ENCODE results near the gene ZNF474.

The ZNF474 gene

GRCh38 chr5:122162100-122162638 is 32.8 kb downstream of the ZNF474 start:
- H3K4me3 ChIP-seq (ENCODE audit: low read depth, low read length) = no peak overlapping the region
- TF ChIP-seq, protein P1, sequence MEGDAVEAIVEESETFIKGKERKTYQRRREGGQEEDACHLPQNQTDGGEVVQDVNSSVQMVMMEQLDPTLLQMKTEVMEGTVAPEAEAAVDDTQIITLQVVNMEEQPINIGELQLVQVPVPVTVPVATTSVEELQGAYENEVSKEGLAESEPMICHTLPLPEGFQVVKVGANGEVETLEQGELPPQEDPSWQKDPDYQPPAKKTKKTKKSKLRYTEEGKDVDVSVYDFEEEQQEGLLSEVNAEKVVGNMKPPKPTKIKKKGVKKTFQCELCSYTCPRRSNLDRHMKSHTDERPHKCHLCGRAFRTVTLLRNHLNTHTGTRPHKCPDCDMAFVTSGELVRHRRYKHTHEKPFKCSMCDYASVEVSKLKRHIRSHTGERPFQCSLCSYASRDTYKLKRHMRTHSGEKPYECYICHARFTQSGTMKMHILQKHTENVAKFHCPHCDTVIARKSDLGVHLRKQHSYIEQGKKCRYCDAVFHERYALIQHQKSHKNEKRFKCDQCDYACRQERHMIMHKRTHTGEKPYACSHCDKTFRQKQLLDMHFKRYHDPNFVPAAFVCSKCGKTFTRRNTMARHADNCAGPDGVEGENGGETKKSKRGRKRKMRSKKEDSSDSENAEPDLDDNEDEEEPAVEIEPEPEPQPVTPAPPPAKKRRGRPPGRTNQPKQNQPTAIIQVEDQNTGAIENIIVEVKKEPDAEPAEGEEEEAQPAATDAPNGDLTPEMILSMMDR (IDR thresholded peaks at IDR 0.05; ENCODE audit: borderline replicate concordance, insufficient read depth, low read depth, low read length) = no peak

DNA sequence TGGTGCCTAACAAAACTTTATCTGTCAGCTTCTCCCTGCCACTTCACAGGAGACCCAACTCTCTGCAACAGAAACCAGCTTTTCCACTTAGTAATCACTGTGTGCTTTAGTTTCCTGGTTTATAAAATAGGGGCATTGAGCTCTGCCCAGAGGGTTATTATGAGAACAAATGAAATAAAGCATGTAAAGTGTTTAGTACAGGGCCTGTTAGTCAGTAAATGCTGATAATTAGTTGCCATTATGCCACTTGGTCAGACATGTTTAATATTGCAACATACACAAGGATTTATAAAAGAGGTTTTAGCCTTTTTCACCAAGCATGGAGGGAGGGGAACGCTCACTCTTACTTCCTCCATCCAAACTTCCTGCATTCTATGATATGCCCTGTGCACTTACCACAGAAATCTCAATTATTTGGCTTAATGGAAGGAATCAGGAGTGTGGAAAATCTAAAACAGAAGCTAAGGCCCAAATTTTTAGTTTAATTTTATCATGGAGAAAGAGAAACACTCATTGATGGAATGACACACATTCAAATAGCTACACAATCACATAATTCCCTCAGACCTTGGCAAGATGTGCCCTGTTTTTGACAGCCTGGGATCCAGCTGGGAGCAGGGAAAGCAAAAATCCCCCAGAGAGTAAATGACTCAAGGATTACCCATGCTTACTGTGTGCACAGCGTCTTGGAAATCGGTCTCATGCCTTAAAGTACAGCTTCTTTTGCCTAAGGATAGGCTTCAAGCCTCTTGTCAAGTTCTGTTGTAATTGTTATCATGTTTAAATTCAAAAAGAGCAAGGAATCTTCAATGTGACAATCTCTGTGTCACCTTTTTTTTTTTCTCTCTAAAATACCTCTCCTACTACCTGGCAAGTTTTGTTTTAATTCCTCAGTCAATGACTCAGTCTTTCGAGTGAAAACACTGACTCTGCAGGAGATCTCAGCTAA is 34.0 kb downstream of the ZNF474 start:
- TF ChIP-seq, protein P1 (IDR thresholded peaks at IDR 0.05; ENCODE audit: borderline replicate concordance, insufficient read depth, low read depth, low read length) = no peak
- H3K4me3 ChIP-seq (ENCODE audit: low read depth, low read length) = no peak overlapping the region

DNA sequence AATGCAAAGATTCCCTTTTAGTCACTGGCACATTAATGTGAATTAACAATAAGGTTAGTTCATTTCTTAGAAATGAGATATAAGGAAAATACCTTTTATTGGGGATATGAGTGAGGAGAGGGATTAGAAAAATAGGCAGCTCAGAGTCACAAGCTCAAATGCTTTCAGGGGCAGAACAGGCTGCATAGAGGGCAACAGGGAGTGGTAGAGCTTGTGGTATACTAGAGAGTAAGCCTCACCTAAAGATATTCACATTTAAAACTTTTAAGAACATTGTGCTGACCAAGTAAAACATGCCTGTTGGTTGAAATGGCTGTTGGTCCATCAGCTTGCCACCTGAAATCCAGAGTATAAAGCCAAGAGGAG is 34.7 kb downstream of the ZNF474 start:
- TF ChIP-seq, protein P1 (IDR thresholded peaks at IDR 0.05; ENCODE audit: borderline replicate concordance, insufficient read depth, low read depth, low read length) = no peak
- H3K4me3 ChIP-seq (ENCODE audit: low read depth, low read length) = no peak overlapping the region

DNA sequence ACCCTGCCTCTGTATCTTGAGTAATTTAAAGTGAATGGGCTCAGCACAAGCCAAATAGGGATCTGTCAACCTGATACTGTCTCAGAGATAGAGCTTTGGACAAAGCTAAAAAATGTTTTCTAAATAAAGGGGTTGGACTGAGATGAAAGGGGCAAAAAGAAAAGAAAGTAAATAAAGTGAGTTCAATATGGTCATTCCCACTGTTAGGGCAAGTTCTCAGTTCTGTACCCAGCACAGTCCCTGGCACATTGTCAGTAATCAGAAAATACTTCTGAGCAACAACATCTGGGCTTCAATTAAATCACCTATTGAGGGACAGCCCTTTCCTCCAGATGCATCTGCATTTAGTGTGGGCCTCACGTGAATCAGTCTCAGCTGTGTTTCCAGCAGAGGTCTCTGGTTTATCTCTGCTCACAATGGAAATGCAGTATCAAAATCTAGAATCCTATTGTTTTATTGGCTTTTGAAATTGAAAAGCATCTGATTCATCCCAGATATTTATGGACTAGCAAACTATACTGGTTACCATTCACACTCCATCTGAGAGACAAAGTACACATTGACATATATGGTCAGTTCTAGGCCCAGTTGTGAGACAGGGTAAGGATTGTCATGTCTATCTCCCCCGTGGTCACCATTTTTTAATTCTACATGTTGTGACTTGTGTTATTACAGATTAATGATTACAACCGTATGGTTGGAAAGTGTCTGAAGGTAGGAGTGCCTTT is 35.6 kb downstream of the ZNF474 start:
- TF ChIP-seq, protein P1 (IDR thresholded peaks at IDR 0.05; ENCODE audit: borderline replicate concordance, insufficient read depth, low read depth, low read length) = no peak

DNA sequence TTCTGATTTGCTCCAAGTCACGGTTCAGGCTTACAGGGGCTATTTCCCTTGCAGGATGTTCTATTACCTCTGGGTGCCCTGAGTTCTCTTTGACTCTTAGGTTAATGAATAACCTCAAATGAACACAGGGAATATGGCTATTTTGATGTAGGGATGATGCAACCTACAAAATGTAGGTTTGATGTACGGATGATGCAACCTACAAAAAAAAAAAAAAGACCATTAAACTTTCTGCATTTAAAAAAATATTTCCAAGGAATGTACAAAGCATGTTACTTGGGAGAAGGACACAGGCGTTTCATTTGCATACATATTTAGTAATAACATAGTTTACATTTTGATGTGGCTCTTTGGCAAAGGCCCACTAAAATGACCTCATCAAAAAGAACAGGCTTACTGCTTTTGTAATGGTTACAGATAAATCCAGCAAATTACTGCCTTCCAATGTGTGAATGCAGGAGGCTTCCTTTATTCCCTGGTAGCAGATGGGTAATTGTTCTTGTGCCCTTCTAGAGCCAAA is 36.3 kb downstream of the ZNF474 start:
- no peak overlapping the region for H3K4me3 ChIP-seq (ENCODE audit: low read depth, low read length)
- TF ChIP-seq, protein P1 (IDR thresholded peaks at IDR 0.05; ENCODE audit: borderline replicate concordance, insufficient read depth, low read depth, low read length) = no peak

More for the DNA sequence above, 35.6 kb downstream of the ZNF474 start:
- H3K4me3 ChIP-seq (ENCODE audit: low read depth, low read length) = no peak overlapping the region

DNA sequence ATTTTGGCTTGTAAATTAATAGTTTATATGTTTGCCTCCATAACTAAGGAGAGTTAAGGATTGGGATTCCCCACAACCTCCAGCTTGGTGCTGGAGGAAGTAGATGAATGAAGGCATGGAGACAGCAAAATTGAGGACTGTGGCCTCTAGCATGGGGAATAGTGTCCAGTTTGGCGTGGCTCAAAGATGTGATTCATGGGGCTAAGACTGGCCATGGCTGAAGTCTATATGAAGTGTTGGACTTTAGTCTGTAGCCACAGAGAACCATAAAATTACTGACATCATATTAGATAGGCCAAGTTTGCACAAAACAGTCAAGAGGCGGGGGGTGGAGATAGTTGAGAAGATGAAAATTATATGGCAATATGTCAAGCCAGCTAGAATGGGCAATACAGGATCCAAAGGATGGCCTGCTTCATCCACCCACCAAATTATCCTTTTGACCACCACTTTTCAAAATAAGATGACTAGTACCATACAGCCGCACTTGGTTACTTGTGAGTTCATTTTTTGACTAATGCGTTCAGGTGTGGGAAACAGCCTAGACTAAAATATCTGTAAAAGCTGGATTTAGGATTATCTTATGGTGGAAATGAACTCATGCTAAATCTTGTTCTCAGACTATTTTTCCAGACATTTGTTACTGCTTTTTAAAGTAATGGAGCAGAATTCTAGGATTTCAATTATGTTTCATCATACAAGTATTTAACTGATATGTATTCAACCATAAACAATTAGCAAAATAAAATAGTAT is 40.2 kb downstream of the ZNF474 start:
- no peak overlapping the region for H3K4me3 ChIP-seq (ENCODE audit: low read depth, low read length)
- TF ChIP-seq, protein P1 (IDR thresholded peaks at IDR 0.05; ENCODE audit: borderline replicate concordance, insufficient read depth, low read depth, low read length) = no peak

Data from GM12875 (cell line).